Prostate gland (tissue), 2 donors: ENCODE measurements around the gene C16orf89.
"Not testable (repeated sequence)": the region's sequence is repeated elsewhere in the genome, so short reads cannot be mapped to it uniquely, and the experiment has no call there.

Experiments
- CTCF ChIP-seq, 4 experiments: fragments of 200-600 bp in 2 of 4; fragments of 450-650 bp in 2 of 4; sonication (generic) in 2 of 4; IDR thresholded peaks; 1 replicate in 3 of 4; 2 replicates in 1 of 4; pipeline ENCODE4 v1.5.1; 2016 to 2019; ENCODE audit warnings: antibody characterized with exemption in 4 of 4, mild to moderate bottlenecking in 2 of 4, moderate library complexity in 2 of 4
- POLR2A ChIP-seq: fragments of 450-650 bp; IDR thresholded peaks from one replicate; pipeline ENCODE4 v1.6.1; 2016; ENCODE audit warnings: antibody characterized with exemption, mild to moderate bottlenecking
- POLR2AphosphoS5 ChIP-seq: sonication (generic); formaldehyde crosslinking; IDR thresholded peaks from one replicate; pipeline ENCODE4 v1.6.1; 2017; ENCODE audit warnings: antibody characterized with exemption

GRCh38 chr16:5080461-5080860 lies 14.7 kb upstream of the C16orf89 start:
- not testable (repeated sequence) for TF ChIP-seq CTCF (IDR thresholded peaks at IDR 0.05); POLR2A; POLR2AphosphoS5
